Astrocyte of the hippocampus (primary cell): ENCODE results near the gene ZFR2.

ENCODE experiments used
- DNase-seq: peaks from one replicate; pipeline ENCODE4 v3.0.0; 2011; ENCODE audit warnings: low read depth, low spot score

ZFR2 gene

DNA sequence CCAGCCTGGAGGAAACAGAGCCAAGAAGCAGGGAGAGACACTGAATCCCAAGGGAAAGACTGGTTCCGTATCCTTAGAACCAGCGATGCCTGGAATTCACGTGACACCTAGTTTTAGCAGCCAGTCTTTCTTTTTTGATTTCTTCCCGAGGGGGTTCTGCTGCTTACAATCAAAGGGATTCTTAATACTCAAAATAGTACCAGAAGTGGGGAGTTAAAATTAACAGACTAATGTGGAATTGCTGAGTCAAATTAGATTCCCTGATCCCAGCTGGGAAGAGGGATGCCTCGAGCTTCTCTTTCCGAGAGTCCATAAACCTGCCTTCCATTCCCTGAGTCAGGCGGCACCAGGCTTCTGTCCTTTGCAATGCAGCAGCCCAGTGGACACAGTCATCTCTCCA is 77.9 kb downstream of the ZFR2 start:
- no peak for DNase-seq

DNA sequence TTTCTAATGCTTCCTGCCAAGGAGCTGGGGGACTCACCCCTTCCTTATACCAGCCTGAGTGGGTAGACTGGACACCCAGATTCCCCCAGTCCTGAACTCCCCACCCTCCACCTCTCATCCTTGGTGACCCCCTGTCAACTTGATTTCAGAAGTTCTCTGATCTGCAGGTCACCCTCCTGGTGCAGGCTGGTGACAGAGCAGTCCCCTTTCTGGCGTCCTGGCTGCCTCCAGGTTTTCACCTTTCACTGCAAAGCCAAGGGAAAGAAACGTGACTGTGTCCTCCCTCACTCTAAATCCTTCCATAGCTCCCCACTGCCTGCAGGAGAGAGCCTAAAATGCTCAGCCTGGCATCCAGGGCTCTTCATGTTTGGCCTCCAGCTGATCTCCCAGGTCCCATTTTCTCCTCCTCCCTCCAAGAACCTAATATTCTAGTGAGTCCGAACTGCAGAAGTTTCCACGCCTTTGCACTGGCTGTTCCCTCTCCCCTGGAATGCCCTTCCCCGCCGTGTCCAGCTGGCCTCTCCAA is 78.6 kb downstream of the ZFR2 start:
- DNase-seq: no peak

DNA sequence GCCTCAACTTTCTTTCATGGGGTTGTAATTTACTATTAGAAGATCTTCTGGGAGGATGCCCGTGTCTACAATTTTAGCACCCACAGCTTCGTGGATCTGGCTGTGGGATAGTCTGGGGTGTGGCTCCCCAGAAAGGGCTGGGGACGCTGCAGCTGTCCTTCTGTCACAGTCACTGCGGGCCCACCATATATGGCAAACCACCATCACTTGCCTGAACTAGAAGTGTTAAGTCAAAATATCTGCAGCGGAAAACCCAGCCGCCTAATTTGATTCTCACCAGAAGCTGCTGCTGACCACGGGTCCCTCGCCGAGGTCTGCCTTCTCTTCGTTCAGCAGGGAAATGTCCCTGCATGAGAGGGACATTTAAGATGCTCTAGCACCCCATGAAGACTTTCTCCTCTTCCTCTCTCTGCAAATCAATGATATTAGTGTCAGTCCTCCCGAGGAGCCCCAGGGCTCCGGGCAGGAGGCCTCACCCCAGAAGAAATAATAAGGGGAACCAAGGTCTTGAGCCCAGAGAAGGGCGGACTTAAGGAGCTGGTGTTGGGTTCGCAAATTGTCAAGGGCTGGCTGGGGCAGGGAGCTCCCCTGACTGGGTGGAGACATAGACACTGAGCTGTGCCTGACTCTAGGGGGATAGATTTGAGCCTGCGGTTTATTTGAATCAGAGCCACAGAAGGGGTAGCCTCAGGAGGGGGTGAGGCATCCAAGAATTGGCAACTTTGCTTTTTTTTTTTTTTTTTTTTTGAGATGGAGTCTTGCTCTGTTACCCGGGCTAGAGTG is 79.7 kb downstream of the ZFR2 start:
- DNase-seq: no peak

DNA sequence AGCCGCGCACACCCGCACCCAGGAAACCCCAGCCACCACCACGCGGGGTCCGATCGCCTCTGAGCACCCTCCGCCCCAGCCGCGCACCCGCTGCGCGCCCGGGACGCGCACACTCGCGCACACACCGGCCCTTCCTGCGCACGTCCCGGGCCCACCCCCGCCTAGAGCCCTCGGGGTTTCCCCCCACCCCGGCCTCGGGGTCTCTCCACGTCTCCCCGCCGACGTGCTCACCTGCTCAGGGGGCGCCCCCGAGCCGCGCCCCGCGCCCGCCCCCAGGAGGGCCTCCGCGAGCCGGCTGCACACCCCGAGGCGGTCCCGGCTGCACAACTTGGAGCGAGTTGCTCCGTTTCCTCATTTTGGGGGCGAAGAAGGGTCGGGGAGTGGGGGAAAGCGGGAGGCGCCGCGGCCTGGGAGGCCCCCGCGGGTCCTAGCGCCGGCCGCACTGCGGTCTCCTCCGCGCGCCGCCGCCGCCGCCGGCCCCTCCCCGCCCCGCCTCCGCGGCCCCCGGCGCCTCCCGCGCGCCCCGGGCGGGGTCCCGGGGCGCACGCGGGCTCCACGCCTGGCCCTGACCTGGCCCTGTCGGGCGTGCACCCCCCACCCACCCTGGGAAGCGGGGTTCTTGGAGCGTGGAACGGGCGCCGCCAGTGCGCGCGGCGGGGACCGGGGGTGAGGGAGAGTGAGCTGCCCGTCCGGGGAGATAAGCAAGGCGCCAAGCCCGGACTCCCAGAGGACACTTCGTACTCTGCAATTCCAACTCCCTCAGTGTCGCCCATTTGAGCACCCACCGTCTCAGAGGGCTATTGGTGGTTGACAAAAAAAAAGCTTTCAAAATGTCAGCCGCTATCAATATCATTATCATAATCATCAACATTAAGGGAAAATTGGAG is 82.7 kb downstream of the ZFR2 start, which contains the start of gene MATK:
Gene MATK, minus strand, starts transcription at position 444 of the 887 bp plus-strand sequence. CDS start 1,246 bp downstream, outside the sequence.
- DNase-seq: no peak

DNA sequence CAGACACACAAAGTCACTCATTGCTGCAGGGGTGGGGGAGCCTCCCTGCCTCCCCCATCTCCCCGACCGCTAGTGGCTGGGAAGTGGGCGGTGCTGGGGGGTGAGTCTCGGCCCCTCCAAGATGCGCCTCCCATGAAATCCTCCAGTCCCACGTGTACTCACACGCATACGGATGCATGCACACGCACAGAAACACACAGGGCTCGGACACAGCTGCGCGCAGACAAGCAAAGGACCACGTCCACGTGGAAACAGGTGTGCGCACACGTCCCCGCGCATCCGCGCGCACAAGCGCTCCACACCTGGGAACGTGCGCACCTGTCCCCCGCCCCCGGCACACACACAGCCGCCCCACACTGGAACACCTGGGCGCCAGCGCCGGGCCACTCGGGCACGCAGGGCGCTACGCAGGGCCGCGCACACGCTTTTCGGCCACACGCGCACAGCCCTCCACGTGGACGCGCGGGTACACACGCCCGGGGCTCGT is 83.3 kb downstream of the ZFR2 start:
- DNase-seq: no peak

DNA sequence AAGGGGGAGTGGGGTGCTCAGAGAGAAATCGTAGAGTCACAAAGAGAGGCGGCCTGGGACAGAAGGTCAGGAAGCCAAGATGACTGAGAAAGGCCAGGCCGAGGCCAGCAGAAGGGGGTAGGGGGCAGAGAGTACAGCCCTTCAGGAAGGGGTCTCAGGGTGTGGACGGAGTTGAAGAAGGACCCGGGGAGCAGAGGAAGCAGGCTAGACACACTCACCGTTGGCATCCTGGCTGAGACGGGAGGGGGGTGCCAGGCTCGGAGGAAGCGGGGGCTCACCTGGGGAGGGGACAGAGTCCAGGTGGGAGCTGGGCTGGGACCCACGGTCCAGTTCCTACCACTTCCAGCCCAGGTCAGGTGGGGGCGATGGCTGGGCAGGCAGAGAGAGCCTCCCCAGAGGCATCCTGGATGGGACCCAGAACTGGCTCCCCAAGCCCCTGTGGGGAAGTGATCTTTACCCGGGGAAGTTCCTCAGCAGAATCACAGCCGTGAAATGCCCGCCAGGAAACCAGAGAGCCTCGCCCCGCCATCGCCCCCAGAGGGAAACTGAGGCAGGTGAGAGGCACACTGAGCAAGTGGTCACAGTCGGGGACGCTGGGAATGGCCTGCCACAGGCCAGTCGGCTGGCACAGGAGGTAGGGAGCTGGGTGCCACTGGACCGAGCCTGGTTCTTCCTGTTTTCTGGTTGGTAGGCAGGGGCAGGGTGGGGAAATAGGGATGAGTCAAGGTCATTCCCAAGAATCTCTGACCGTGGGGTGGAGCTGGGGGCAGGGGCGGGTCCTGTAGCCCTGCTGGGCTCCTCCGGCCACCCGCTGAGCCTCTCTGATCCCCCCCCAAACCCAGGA is 84.0 kb downstream of the ZFR2 start:
- DNase-seq: no peak

DNA sequence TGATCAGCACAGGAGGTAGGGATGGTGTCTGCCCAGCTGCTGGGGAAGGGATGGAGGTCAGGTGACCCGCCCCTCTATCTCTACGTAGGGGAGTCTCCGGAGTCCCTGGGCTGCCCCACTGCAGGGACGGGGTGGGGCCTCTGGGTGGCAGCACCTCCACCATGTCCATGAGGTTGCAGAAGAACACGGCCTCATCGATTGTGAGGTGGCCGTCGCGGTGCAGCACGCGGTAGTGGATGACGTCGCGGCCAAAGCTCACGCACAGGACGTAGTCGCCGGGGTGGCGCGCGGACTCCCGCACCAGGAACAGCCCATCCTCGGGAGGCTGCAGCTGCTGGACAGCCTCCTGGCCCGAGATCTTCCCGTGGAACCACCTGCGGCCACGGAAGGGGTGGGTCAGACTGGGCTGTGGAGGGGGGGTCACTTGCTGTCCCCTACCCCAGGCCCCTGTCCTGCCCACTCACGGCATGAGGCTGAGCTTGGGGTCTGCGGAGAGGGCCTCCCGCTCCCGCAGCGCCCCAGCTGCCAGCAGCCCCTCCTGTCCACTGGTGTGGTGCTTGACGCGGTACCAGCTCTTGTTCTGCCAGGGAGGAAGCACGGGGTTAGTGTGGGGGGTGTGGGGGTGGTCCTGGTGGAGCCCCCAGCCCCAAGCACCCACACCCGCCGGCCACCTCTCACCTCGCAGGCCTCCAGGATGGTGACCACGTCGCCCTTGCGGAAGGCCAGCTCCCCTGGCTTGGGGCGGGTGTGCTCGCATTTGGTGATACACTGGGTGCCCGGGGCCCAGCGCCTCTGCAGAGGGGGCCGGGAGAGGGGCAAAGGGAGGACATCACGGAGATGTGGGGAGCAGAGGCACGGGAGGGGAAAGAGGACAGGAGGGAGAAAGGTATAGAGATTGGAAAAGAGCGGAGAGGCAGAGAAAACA is 84.9 kb downstream of the ZFR2 start:
- DNase-seq: no peak

DNA sequence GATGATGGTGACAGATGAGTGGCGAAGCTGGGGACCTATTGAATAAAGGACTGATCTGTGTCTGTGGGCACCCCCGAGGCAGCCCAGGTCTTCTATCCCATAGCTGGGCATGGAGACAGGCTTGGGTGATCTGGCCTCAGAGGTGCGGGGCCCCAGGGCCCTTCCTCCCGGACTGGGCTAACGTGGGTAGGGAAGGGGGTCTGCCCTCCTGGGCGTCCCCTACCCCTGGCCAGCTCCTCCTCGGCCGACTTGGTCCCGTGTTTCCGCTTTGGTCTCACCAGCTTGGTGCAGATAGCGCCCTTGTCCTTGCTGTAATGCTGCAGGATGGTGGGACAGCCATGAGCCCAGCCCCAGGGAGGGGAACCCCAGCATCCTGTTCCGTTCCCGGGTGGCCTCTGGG is 85.9 kb downstream of the ZFR2 start:
- no peak for DNase-seq

DNA sequence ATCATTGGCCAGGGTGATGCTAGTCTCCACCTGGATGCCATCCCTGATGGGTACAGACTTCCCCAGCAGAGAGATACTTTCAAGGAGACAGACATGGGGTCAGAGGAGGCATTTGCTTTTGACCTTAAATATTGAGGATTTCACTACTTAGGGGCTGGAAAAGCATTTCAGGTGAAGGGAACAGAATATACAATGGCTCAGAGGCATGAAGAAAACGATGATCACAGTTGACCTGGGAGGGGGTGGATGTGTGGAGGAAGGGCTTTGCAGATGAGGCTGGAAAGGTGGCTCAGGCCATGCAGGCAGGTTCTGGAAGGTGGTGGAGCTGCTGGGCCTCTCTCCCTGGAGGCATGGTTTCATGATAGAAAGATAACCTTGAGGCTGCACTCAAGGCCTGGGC is 86.5 kb downstream of the ZFR2 start:
- DNase-seq: no peak

DNA sequence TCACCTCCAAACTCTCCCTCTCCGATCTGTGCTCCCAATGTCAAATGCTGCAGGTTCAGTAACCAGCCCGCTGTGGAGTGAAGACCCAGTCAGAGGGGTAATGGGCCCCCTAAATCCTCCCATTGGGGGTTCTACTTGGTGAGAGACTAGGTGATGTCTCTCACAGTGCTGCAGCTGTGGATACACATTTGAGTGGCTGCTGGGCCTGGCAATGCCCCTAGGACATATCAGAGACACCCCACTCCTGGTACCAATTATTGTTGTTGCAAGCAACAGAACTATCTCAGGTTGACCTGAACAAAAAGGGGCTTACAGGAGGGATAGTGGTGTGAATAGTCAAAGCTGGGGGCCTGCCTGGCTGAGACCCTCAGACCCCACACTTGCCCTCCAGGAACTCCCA is 87.2 kb downstream of the ZFR2 start:
- no peak for DNase-seq

DNA sequence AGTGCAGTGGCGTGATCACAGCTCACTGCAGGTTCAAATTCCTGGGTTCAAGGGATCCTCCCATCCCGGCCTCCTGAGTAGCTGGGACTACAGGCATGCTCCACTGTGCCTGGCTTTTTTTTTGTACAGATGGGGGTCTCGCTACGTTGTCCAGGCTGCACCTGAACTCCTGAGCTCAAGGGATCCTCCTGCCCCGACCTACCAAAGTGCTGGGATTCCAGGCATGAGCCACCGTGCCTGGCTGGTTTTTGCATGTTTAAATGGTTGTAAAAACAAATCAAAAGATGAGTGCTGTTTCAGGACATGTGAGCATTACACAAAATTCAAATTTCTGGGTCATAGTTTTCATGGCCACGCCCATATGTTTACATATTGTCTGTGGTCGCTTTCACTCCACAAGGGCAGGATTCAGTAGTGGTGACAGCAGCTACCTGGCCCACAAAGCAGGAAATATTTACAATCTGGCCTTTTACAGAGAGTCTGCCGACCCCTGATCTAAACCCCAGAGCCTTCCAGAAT is 88.0 kb downstream of the ZFR2 start:
- DNase-seq: no peak

DNA sequence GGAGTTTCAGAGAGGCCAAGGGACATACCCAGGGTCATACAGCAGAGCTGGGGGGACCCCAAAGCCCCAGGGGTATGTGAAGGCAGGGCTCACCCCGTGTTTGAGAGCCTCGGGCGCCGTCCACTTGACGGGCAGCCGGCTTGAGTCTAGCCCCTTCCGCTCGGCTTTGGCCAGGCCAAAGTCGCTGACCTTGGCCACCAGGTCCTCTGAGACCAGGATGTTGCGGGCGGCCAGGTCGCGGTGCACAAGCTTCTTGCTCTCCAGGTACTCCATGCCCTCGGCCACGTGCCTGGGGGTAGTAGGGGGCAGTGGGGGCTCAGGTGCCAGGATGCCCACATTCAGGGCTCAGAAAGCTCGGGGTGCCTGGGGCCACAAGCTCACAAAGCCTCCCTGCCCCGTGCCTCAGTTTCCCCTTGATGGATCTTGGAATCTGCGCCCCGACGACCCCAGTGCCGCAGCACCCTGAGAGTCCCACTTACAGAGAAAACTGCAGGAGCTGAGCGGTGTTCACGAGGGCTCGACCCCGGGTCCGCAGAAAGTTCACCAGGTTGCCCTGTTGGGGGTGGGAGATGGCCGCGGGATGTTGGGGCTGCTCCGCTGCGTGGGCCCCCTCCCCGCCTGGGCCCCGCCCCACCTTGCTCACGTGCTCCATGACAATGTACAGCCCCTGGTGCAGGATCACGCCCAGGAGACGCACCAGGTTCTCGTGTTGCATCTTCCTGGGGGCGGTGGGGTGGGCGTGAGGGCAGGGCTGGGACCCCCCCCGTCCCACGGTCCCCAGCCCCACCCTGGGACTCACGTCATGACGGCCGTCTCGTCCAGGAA is 89.7 kb downstream of the ZFR2 start:
- no peak for DNase-seq

DNA sequence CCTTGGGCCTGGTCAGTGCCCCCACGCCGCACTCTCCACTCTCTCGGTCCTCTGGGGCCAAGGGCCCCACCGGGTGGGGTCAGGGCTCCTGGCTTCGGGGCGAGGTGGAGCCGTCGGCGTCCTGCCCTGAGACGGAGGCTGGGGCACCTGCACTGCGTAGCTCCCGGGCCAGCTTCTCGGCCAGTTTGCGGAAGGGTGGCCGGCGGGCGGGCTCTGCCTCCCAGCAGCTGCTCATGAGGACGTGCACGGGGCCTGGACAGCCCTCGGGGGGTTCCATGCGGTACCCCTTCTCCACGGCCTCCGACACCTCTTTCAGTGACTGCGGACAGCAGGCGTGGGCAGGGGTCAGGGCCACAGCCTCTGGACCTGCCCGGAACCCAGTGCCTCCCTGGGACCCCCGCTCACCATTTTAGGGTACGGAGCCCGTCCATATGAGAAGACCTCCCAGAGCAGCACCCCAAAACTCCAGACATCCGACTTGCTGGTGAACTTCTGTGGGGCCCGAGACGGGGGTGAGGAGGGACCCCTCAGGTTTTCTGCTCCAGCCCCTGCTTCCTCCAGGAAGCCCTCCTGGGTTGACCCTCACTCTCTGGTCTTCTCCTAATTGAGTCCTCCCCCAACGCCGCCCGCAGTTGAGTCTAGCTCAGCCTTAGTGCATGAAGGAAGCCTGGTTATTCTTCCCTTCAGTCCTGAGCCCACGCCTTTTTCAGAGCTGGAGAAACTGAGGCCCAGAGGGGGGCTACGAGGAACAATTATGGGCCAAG is 90.6 kb downstream of the ZFR2 start:
- DNase-seq: no peak

DNA sequence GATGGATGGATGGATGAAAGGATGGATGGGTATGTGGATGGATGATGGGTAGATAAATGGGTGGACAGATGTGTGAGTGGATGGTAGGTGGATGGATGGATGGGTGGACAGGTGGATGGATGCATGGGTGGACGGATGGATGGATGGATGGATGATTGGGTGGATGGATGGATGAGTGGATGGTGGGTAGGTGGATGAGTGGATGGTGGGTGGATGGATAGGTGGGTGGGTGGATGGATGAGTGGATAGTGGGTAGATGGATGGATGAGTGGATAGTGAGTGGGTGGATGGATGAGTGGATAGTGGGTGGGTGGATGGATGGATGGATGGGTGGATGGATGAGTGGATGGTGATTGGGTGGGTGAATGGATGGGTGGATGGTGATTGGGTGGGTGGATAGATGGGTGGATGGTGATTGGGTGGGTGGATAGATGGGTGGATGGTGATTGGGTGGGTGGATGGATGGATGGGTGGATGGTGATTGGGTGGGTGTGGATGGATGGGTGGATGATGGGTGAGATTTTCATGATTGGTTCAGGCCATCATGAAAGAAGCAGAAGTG is 92.3 kb downstream of the ZFR2 start:
- DNase-seq: no peak

DNA sequence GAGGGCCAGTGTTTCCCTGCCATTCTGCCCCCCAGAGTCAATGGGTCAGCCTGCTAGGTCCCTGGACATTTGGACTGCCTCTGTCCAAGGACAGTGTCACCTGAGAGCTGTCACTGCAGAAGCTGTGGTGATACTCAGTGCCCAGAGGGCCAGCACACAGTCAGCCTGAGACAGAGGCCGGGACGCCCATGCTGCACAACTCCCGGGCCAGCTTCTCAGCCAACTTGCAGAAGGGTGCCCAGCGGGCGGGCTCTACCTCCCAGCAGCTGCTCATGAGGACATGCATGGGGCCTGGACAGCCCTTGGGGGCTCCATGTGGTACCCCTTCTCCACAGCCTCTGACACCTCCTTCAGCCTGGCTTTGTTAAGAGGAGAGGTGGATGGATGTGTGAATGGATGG is 93.0 kb downstream of the ZFR2 start:
- no peak for DNase-seq

DNA sequence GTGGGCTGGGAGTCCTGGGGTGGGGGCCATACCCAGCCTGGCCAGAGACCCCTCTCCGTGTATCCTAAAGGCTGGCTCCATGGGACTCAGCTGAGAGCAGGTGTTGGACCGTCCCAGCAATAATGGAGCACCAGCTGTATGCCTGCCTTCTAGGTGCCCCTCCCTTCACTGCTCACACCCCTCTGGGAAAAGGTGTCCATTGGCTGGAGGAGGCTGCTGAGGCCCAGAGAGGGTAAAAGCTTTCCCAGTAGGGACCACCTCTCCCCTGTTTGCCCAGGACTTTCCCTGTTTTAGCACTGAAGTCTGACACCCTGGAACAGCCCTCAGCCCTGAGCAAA is 93.5 kb downstream of the ZFR2 start:
- no peak for DNase-seq

DNA sequence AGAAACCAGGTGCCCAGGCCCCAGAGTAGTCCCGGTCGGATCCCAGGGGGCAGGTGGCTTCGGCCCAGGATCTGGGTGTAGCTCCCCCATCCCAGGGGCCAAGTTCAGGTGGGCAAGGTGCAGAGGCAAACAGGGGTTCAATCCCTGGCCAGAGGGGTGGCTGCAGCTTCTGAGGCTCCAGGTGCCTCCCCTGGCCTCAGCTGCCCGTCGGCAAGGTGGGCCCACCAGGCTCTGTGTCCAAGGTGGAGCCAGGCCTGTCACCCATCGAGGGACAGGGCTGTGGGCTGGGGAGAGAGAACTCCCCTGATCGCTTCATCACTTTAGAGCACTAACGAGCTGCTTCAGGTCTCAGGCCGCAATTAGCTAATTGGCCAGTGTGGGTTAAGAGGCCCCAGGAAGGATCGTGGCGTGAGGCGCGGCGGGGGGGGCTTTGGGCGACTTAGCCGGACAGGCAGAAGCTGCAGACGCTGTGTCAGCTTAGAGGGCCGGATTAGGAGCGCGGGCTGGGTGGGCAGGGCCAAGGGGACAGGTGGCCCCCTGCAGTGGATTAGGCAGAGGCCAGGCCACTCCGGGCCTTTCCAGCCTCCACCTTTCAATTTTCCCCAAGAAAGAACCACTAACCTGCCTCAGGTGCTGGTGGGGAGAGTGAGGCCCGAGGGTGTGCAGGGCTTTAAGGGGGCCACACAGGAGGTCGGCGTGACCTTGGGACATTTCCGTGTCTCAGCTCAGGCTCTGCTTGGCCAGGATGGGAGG is 94.0 kb downstream of the ZFR2 start:
- DNase-seq: no peak
